ENCODE results near the gene ACAT2.

DNA sequence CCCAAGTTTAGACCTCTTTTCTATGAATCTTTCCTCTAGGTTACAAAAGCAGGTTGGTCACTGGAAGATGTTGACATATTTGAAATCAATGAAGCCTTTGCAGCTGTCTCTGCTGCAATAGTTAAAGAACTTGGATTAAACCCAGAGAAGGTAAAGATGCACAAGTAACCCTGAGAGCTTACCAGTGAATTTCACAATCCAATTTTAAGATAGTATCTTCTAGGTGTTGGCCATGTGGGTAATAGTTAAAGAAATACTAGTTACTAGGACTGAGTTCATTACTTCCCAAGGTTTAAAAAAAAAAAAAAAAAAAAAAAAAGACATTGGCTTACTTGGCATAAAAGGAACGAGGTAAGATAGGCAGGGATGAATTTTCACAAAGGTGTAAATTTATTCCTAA is 16.3 kb downstream of the ACAT2 start:
- TF ChIP-seq, protein P1, sequence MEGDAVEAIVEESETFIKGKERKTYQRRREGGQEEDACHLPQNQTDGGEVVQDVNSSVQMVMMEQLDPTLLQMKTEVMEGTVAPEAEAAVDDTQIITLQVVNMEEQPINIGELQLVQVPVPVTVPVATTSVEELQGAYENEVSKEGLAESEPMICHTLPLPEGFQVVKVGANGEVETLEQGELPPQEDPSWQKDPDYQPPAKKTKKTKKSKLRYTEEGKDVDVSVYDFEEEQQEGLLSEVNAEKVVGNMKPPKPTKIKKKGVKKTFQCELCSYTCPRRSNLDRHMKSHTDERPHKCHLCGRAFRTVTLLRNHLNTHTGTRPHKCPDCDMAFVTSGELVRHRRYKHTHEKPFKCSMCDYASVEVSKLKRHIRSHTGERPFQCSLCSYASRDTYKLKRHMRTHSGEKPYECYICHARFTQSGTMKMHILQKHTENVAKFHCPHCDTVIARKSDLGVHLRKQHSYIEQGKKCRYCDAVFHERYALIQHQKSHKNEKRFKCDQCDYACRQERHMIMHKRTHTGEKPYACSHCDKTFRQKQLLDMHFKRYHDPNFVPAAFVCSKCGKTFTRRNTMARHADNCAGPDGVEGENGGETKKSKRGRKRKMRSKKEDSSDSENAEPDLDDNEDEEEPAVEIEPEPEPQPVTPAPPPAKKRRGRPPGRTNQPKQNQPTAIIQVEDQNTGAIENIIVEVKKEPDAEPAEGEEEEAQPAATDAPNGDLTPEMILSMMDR (IDR thresholded peaks at IDR 0.05) = no peak
- no peak for TF ChIP-seq EZH2phosphoT487 (IDR thresholded peaks at IDR 0.05)
